SJCRH30 (cell line): Measurements from ENCODE around the gene DOCK10. TPM values are rescaled to one million over a fixed set of nuclear protein-coding genes. Genes with fewer than 3 reads are reported as not detected.

ENCODE experiments used
- DNase-seq, 2 experiments: peaks; one replicate each; pipeline ENCODE4 v3.0.0-alpha.2; 2015 to 2020
- H3K27ac ChIP-seq: fragments of 250-450 bp; sonication (Bioruptor Pico); 2 replicates; pipeline ENCODE4 v1.5.1; 2020; ENCODE audit warnings: mild to moderate bottlenecking, moderate library complexity
- H3K27me3 ChIP-seq: fragments of 250-450 bp; sonication (Bioruptor Pico); 2 replicates; pipeline ENCODE4 v1.5.1; 2020; ENCODE audit warnings: mild to moderate bottlenecking, moderate library complexity
- H3K36me3 ChIP-seq: fragments of 250-450 bp; sonication (Bioruptor Pico); 2 replicates; pipeline ENCODE4 v1.5.1; 2020; ENCODE audit warnings: mild to moderate bottlenecking, moderate library complexity
- H3K4me1 ChIP-seq: fragments of 250-450 bp; sonication (Bioruptor Pico); 2 replicates; pipeline ENCODE4 v1.5.1; 2020; ENCODE audit warnings: mild to moderate bottlenecking, moderate library complexity
- H3K4me3 ChIP-seq: fragments of 250-450 bp; sonication (Bioruptor Pico); 2 replicates; pipeline ENCODE4 v1.5.1; 2020; ENCODE audit warnings: mild to moderate bottlenecking, moderate library complexity
- H3K9me3 ChIP-seq: fragments of 250-450 bp; sonication (Bioruptor Pico); replicated peaks from 2 replicates; pipeline ENCODE4 v1.5.1; 2020; ENCODE audit warnings: mild to moderate bottlenecking, moderate library complexity
- total RNA-seq: library from RNA; depleted of rRNA; stranded (reverse); fragments of >200 nt; shearing (Covaris generic); gene quantifications from 2 replicates; pipeline ENCODE4 v1.2.3, GENCODE V29; 2014

Gene DOCK10
- total RNA-seq, 1 experiment from 2014 or later = 12.3 TPM

DNA sequence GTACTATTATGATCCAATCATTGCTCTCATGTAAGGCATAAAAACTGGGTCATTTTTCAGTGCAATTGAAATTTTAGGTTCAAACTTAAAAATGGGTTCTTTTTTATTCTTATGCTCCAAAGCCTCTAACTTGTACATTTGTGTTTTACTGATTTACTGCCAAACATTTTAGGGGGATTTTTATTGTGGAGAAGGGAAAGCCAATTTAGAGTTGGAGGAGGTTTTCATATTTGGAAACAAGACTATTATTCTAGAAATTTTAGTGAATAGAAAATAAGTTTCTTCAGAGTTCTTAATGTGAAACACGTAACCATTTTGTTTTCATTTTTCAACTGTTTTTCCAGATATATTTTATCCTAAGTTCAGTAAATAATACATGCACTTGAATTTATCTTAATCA lies 138.6 kb downstream of the DOCK10 start:
- Histone ChIP-seq H3K27me3 (no peaks in the 10 kb centered on the region), H3K4me1 (no peaks in the 10 kb centered on the region), H3K9me3 (no peaks in the 10 kb centered on the region), H3K27ac (no peak overlapping the region), H3K4me3 (no peak overlapping the region), H3K36me3 (no peaks in the 10 kb centered on the region)
- DNase-seq = no peak

DNA sequence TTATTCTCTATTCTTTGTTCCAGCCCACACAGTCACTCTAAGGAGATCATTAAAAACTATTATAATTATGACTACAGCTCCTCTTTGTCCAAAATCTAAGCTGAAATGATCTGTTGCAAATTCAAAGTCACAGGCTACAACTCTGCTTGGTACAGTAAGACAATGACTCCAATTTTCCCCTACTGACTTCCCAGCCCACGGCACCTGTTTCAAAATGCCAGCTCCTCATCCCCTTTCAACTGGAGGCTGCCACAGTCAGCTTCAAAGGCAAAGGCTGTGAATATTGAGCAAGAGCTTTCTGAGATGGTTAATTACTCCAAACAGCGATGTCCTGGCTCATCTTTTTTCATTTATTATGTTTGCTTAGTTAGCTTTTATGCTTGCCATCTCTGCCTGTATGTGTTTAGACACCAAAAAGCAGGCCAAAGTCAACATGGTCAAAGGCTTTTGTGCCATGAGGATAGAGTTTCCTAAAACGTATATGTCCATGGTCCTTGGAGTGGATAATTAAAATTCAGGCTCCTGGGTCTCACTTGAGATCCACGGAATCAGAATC lies 141.1 kb downstream of the DOCK10 start:
- no peaks in the 10 kb centered on the region for H3K9me3 ChIP-seq
- peak in 1 of 2 experiments; percentile 28 for DNase-seq
- H3K27ac ChIP-seq = no peak overlapping the region
- no peaks in the 10 kb centered on the region for H3K36me3 ChIP-seq
- no peak overlapping the region for H3K4me3 ChIP-seq
- no peaks in the 10 kb centered on the region for H3K27me3 ChIP-seq
- no peaks in the 10 kb centered on the region for H3K4me1 ChIP-seq

DNA sequence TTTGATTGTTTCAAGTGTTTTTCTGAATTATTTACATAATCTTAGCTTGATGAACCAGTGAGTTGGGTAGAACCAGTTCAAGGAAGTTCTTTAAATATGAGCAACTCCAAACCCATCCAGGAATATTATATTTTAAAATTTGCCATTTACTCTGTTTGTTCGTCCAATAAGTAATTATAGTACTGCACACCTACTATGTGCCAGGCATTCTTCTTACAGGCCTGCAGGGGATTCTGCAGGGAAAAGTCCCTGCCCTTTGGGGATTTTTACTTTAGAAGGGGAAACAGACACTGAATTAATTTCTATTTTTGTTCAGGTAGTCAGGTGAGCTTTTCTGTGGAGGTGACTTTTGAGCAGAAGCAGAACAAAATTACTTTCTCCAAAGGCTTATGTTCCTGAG lies 146.9 kb downstream of the DOCK10 start:
- no peak for DNase-seq
- no peaks in the 10 kb centered on the region for H3K4me1 ChIP-seq
- no peaks in the 10 kb centered on the region for H3K9me3 ChIP-seq
- no peaks in the 10 kb centered on the region for H3K36me3 ChIP-seq
- no peaks in the 10 kb centered on the region for H3K27me3 ChIP-seq
- H3K4me3 ChIP-seq = no peak overlapping the region
- no peak overlapping the region for H3K27ac ChIP-seq

DNA sequence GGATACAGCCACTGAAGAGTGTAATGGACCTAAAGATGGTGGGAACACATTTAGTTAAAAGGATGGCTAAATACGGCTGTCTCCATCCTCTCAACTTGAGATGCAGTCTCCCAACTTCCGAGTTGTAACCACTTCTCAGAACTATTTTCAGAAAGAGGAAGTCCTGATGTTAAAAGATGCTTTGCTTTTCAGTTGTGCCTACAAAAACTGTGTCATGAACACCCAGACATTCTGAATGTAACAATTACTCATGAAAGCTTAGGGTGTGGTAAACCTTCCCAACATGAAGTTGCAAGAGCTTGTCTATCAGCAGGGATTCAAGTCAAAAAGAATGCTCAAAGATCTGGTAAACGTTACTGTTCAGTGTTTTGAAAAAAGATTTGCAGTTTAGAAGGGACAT lies 147.9 kb downstream of the DOCK10 start:
- H3K27ac ChIP-seq = no peak overlapping the region
- no peak for DNase-seq
- no peaks in the 10 kb centered on the region for H3K36me3 ChIP-seq
- no peaks in the 10 kb centered on the region for H3K27me3 ChIP-seq
- no peak overlapping the region for H3K4me3 ChIP-seq
- no peaks in the 10 kb centered on the region for H3K9me3 ChIP-seq
- H3K4me1 ChIP-seq = no peaks in the 10 kb centered on the region

DNA sequence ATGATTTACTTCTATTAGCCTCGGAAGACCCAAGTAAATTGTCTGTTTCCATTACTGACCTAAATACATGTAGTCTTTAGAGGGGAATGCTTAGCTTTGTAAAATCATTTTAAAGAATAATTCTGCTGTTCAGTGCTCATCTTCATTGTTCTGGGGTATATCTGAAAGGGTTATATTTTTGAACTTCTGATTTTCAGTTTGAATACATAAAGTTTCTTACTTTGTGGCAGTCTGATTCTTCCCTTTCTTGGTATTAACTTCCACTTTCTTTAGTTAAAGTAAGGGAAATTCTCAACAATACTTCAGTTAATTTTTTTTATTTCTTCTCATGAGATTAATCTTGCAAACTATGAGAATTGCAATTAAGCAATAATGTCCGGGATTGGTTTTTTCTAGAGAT lies 148.4 kb downstream of the DOCK10 start:
- Histone ChIP-seq H3K27ac (no peak overlapping the region), H3K9me3 (no peaks in the 10 kb centered on the region), H3K4me3 (no peak overlapping the region), H3K4me1 (no peaks in the 10 kb centered on the region), H3K27me3 (no peaks in the 10 kb centered on the region), H3K36me3 (no peaks in the 10 kb centered on the region)
- DNase-seq = no peak

DNA sequence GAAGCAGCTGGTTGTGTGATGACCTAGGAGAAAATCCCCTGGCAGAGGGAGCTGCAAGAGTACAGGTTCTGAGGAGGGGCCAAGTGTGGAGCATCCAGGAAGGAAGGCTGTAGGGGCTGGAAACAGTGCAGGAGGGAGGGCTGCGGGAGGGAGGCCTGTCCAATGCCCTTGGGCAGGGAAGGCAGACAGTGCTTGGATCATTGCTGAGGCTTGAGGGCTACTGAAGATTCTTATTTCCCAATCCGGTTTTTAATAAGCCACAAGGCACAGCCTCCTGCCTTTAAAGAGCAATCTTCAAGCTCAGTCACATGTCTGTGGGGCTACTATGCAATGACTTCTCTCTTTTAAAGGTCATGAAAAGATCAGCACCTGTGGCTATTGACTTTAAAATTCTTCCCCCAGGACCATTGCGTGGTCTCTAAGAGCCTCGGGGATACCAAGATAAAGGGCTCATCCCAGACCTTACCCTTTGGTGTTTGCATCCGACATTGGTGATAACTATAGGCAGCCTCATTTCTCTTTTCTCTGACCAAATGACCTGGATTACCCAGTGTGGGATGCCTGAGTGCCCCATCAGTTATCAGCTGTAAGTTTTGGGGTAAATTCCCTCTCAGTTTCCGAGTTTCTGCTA lies 149.6 kb downstream of the DOCK10 start:
- Histone ChIP-seq H3K27ac (no peak overlapping the region), H3K27me3 (no peaks in the 10 kb centered on the region), H3K9me3 (no peaks in the 10 kb centered on the region), H3K4me3 (no peak overlapping the region), H3K4me1 (no peaks in the 10 kb centered on the region), H3K36me3 (no peaks in the 10 kb centered on the region)
- DNase-seq = no peak

DNA sequence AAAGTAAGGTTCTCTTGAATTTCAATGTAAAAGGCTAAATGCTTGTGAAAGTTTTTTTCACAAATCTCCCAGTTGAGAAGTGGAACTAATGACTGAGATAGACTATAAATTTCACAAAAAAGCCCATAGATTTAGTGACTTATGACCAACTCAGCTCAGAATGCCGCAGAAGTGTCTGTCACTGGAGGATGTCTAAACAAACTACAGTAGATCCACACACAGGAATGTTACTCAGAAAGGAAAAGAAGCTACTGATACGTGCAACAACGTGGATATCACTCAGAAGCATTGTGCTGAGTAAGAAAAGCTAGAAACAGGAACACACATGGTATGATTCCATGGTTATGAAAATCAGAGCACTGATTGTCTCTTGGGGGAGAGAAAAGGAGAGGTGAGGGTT lies 151.9 kb downstream of the DOCK10 start:
- Histone ChIP-seq H3K27ac (no peak overlapping the region), H3K9me3 (no peaks in the 10 kb centered on the region), H3K4me1 (no peaks in the 10 kb centered on the region), H3K36me3 (no peaks in the 10 kb centered on the region; the same call in 1 of the 2 replicates), H3K4me3 (no peak overlapping the region), H3K27me3 (no peaks in the 10 kb centered on the region)
- DNase-seq = no peak

DNA sequence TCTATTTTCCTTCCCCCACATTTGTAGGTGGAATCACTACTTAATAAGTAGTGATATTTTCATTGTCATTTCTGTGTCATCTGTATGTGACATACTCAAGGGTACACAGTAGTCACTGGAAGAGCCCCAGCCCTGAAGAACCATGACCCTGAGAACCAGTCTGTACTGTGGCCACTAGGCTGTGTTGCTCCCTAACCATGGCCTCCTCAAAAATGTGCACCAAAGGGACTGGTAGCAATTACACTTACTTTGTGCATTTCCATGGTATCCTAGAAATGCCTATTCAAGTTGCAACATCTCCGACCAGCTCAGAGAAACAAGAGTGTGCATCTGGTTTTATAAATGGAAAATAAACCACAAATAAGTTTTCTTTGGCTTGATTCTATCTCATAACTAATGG lies 155.1 kb downstream of the DOCK10 start:
- DNase-seq = no peak
- H3K27me3 ChIP-seq = no peaks in the 10 kb centered on the region
- no peak overlapping the region for H3K4me3 ChIP-seq
- H3K4me1 ChIP-seq = no peaks in the 10 kb centered on the region
- H3K27ac ChIP-seq = no peak overlapping the region
- no peaks in the 10 kb centered on the region; the same call in 1 of the 2 replicates for H3K36me3 ChIP-seq
- no peaks in the 10 kb centered on the region for H3K9me3 ChIP-seq

DNA sequence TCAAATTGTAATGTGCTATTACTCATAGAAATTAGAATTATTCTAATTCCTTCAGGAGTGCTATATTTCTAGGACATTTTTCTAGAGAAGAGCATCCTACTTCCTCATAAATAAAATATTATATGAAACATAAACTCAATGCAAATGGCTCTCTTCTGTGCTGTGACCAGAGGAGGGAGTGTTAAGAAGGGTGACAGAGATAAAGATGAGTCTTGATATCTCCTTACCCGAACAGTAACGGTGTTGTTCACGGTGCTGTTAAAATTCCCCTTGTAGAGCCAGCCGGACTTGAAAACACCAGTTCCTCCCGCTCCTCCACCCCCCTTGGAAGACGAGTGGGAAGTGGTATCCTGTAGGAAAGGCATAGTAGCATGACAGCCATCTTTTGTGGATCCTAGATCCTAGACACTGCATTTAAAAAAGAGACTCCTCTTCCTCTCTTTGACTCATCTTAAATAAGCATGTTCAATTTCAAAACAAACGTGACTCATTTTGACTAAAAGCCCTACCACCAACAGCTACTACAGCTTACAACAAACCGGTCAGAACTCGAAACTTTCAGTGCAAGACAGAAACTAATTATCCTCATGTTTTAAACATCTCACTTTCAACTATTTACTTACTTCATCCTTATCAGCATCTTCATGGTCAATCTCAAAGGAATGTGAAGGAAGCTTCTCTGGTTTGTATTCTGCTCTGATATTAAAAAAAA lies 156.3 kb downstream of the DOCK10 start:
- H3K27me3 ChIP-seq = no peaks in the 10 kb centered on the region
- H3K4me3 ChIP-seq = no peak overlapping the region
- no peaks in the 10 kb centered on the region; the same call in 1 of the 2 replicates for H3K36me3 ChIP-seq
- H3K9me3 ChIP-seq = no peaks in the 10 kb centered on the region
- no peaks in the 10 kb centered on the region for H3K4me1 ChIP-seq
- no peak for DNase-seq
- no peak overlapping the region for H3K27ac ChIP-seq

DNA sequence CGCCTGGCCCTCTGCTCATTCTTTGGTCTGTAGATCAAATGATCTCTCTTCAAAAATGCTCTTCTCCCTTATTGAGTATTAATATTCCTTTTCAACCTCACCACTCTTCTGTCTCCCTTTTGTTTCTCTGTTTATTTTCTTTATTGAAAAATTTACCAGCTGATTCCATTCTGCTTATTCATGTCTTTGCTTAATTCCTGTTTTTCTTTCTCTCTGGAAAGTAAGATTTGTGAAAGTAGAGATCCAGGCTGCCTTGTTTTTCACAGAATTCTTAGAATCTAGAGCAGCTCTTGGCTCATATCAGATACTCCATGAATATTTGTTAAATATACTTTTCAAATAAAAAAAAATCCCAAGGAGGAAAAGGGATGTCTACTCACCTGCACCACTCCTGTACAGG lies 157.0 kb downstream of the DOCK10 start:
- H3K9me3 ChIP-seq = no peaks in the 10 kb centered on the region
- no peaks in the 10 kb centered on the region for H3K4me1 ChIP-seq
- DNase-seq = no peak
- H3K36me3 ChIP-seq = no peaks in the 10 kb centered on the region; the same call in 1 of the 2 replicates
- no peak overlapping the region for H3K4me3 ChIP-seq
- H3K27ac ChIP-seq = no peak overlapping the region
- H3K27me3 ChIP-seq = no peaks in the 10 kb centered on the region

DNA sequence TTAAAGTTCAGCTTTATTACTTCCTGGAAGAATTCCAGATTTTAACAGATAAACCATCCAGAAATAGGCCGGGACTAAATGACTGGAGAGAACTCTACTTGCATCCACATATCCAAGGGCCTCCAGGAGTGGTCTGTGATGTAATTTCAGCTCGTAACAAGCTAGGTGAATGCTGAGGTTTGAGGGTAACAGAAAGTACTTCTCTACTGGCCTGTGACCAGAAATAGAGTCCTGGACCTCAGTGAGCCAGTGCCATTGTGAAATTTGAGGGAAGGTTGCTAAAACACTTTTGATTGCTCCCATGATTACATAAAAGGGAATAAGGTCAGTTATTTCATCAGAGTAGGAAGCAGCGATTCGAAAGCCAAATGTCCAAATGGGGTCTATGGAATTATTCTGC lies 158.1 kb downstream of the DOCK10 start:
- Histone ChIP-seq H3K4me1 (no peaks in the 10 kb centered on the region), H3K36me3 (no peaks in the 10 kb centered on the region; the same call in 1 of the 2 replicates), H3K9me3 (no peaks in the 10 kb centered on the region), H3K27ac (no peak overlapping the region), H3K4me3 (no peak overlapping the region), H3K27me3 (no peaks in the 10 kb centered on the region)
- no peak for DNase-seq

DNA sequence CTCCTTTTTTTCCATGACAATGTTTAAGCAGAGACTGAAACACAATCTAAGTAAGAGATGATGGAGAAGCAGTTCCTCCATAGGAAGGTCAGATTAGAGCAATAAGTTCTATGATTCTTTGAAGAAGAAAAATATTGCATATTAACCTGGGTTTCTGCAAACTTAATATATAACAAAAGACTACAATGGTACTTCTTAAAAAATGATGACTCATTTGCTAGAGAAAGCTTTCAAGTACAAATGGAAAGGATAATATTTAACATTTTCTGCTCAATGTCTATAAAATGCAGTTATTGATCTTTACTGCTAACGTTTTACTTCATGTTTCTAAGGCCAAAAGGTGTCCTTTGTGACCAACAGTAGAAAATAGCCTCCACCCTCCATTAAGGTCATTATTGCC lies 158.6 kb downstream of the DOCK10 start:
- H3K27me3 ChIP-seq = no peaks in the 10 kb centered on the region
- H3K9me3 ChIP-seq = no peaks in the 10 kb centered on the region
- H3K4me1 ChIP-seq = no peaks in the 10 kb centered on the region
- H3K27ac ChIP-seq = no peak overlapping the region
- no peak overlapping the region for H3K4me3 ChIP-seq
- DNase-seq = no peak
- H3K36me3 ChIP-seq = no peaks in the 10 kb centered on the region; the same call in 1 of the 2 replicates

DNA sequence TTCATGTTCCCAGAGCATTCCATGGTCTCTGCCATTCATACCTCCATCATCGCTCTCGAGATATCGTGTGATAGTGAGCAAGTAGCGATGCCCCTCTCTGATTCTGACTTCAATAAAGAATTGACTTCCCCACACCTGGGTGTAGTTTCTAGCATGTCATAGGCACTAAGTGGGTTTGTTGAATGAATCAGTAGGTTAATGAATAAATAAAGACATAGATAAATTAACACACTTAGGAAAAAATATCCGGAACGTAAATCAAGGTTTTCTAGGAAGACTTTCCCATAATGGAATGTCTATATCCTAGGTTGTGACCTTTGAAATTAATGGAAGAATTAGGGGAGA lies 159.1 kb downstream of the DOCK10 start:
- Histone ChIP-seq H3K27me3 (no peaks in the 10 kb centered on the region), H3K36me3 (no peaks in the 10 kb centered on the region; the same call in 1 of the 2 replicates), H3K9me3 (no peaks in the 10 kb centered on the region), H3K4me3 (no peak overlapping the region), H3K27ac (no peak overlapping the region), H3K4me1 (no peaks in the 10 kb centered on the region)
- DNase-seq = no peak

DNA sequence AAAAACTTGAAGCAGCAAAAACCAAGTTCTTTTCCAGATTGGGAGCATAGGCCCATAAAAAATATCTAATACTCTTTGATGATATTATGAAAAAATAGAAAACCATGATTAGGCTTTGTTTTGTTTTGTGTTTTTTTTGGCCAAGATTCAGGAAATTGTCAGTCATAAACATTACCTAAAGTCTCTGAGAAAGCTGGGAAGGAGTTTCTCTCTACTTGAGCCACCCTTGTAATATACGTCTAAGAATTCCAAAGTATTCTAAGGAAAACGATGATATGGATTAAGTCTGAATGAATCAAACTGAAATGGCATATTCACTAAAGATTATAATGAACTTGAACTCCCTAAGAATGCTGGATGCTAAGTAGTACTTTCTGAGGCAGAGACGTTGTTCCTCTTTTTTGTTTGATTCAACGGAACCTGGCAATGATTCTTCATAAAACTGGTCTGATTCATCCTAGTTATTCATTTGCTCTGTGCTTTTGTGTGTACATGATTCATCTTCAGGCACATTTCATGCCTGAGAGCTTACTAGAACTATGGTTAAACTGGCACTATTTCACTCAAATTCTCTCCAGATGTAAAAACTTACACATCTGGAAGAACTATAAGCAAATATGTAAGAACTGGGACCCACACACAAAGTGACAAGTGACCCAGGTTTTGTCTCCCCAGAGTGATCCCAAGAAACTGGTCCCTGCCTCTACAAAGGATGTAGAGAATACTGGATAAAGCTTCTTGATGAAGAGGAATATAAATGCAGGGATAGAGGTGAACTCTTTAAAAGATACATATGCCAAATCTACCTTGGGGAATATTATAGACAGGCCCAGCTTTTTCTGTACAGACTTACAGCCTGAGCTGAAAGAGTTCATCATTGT lies 159.7 kb downstream of the DOCK10 start:
- no peaks in the 10 kb centered on the region for H3K9me3 ChIP-seq
- no peak overlapping the region for H3K27ac ChIP-seq
- DNase-seq = no peak
- H3K4me3 ChIP-seq = no peak overlapping the region
- H3K4me1 ChIP-seq = no peaks in the 10 kb centered on the region
- no peaks in the 10 kb centered on the region; the same call in 1 of the 2 replicates for H3K36me3 ChIP-seq
- H3K27me3 ChIP-seq = no peaks in the 10 kb centered on the region

DNA sequence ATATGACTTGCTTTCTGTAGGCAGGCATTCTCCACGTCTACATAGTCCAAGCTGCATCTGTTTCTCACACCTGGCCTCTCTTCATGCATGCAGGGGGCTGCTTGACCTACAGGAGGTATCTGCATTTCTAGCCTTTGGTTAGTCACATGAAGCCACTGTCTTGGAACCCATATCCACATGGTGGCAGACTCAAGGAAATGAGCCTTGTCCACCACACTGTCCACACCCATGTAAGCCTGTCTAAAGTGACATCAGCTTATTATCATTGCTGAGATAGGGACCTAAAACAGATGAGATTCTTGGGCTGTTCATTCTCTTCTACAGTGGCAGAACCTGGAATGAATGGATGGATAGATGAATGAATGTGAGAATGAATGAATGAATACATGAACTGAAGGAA lies 160.4 kb downstream of the DOCK10 start:
- Histone ChIP-seq H3K9me3 (no peaks in the 10 kb centered on the region), H3K36me3 (no peaks in the 10 kb centered on the region; the same call in 1 of the 2 replicates), H3K27ac (no peak overlapping the region), H3K4me3 (no peak overlapping the region), H3K27me3 (no peaks in the 10 kb centered on the region), H3K4me1 (no peaks in the 10 kb centered on the region)
- no peak for DNase-seq
